ENCODE data around the gene PIGS.

- TF ChIP-seq CTCF (IDR thresholded peaks at IDR 0.05; ENCODE audit: low read length) (no peak), EZH2 (IDR thresholded peaks at IDR 0.05; ENCODE audit: borderline replicate concordance, low read length) (no peak)
Observed at GRCh38 chr17:28540231-28540630, 31.1 kb downstream of the PIGS start.
